Measurements from ENCODE around the gene SP7. TPM values are rescaled to one million over a fixed set of nuclear protein-coding genes. Genes with fewer than 3 reads are reported as not detected.

The SP7 gene
- total and polyA plus RNA-seq, 10 of the 15 experiments (the other 5 are each of a cell fraction or from before 2014, with no cell fraction given) = 0.05 to 0.11 TPM; not detected in 8

DNA sequence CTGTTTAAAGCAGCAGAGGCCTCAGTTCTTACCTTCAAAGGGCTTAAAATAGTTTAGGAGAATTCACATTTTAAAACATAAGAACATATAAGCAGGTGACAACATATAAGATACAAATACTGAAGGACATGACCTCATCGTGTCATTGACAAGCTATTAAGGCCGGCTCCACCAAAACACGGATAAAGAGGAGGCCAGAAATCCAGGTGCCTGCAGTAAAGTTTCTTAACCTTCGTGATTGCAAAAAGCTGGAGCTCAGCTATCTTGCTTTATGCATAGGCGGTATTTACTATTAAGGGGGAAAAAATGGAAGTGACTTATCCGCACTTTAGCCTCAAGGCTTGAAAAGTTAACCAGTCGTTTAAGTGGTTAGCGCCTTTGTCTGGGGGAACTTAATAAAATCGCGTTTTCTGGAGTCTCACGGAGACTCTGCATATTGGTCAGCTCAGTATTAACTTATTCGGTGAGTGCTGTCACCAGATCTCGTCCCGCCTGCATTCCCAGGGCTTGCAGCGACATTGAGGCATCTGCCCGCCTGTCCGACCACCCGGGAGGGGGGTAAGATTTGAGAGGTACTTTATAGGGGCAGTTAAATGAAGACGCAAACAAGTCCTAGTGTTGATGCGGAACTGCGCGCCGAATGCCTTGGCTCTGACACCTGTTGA, 42.7 kb upstream of the SP7 start (continued):
- TF ChIP-seq NFYA (IDR thresholded peaks at IDR 0.05; ENCODE audit: borderline replicate concordance, low read depth, low read length) = no peak
- no peak for TF ChIP-seq TCF7 (IDR thresholded peaks at IDR 0.05; ENCODE audit: borderline replicate concordance)
- peak in 1 of 2 experiments; percentile 6; a peak in 1 of 4 replicates for TF ChIP-seq IKZF2 (IDR thresholded peaks at IDR 0.05)
- TF ChIP-seq SMAD1 (IDR thresholded peaks at IDR 0.05; ENCODE audit: low read depth, partially characterized antibody) = peak; percentile 91
- TF ChIP-seq, protein P1, sequence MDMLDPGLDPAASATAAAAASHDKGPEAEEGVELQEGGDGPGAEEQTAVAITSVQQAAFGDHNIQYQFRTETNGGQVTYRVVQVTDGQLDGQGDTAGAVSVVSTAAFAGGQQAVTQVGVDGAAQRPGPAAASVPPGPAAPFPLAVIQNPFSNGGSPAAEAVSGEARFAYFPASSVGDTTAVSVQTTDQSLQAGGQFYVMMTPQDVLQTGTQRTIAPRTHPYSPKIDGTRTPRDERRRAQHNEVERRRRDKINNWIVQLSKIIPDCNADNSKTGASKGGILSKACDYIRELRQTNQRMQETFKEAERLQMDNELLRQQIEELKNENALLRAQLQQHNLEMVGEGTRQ (IDR thresholded peaks at IDR 0.05; ENCODE audit: borderline replicate concordance, low read depth, low read length) = no peak
- TF ChIP-seq GABPA (IDR thresholded peaks at IDR 0.05; ENCODE audit: low read depth) = no peak
- TF ChIP-seq MTA3 (IDR thresholded peaks at IDR 0.05; ENCODE audit: borderline replicate concordance, low read length) = 0 out of 2 replicates have a peak, but pooled peaks have one; percentile 23
- no peak for TF ChIP-seq MXI1 (IDR thresholded peaks at IDR 0.05; ENCODE audit: low read depth, low read length)
- TF ChIP-seq, protein P2, sequence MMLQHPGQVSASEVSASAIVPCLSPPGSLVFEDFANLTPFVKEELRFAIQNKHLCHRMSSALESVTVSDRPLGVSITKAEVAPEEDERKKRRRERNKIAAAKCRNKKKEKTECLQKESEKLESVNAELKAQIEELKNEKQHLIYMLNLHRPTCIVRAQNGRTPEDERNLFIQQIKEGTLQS (IDR thresholded peaks at IDR 0.05; ENCODE audit: borderline replicate concordance, extremely low read depth, low read depth, low read length) = no peak
- TF ChIP-seq TCF3 (IDR thresholded peaks at IDR 0.05; ENCODE audit: borderline replicate concordance, insufficient read depth, low read depth, low read length) = no peak
- no peak for TF ChIP-seq ZBTB11 (CRISPR knock-in tag; IDR thresholded peaks at IDR 0.05)
- 0 out of 2 replicates have a peak, but pooled peaks have one; percentile 72 for TF ChIP-seq ZNF207 (IDR thresholded peaks at IDR 0.05; ENCODE audit: borderline replicate concordance)
- TF ChIP-seq ZNF384 (IDR thresholded peaks at IDR 0.05; ENCODE audit: borderline replicate concordance, low read depth, low read length) = no peak
- TF ChIP-seq HDAC6 (IDR thresholded peaks at IDR 0.05; ENCODE audit: unreplicated experiment) = no peak
- TF ChIP-seq FOXM1 (IDR thresholded peaks at IDR 0.05; ENCODE audit: low read depth, low read length) = no peak
- peak; percentile 54; the same call in 1 of the 2 replicates for TF ChIP-seq SMARCA5 (IDR thresholded peaks at IDR 0.05)
- TF ChIP-seq NRF1 (conservative IDR thresholded peaks at IDR 0.05; ENCODE audit: low read depth, low read length) = no peak
- TF ChIP-seq JUND (IDR thresholded peaks at IDR 0.05; ENCODE audit: low read depth, low read length) = no peak
- no peak for TF ChIP-seq WRNIP1 (IDR thresholded peaks at IDR 0.05; ENCODE audit: borderline replicate concordance, low read depth, low read length)
- no peak for TF ChIP-seq ETV6 (conservative IDR thresholded peaks at IDR 0.05 in 1 of 2, IDR thresholded peaks at IDR 0.05 in 1 of 2; ENCODE audit: borderline replicate concordance in 1 of 2, low read depth in 1 of 2)
- TF ChIP-seq POLR2A (IDR thresholded peaks at IDR 0.05; ENCODE audit: low read depth, low read length) = no peak
- no peak for TF ChIP-seq STAT3 (IDR thresholded peaks at IDR 0.05; ENCODE audit: low read depth, low read length)
- TF ChIP-seq, protein P3, sequence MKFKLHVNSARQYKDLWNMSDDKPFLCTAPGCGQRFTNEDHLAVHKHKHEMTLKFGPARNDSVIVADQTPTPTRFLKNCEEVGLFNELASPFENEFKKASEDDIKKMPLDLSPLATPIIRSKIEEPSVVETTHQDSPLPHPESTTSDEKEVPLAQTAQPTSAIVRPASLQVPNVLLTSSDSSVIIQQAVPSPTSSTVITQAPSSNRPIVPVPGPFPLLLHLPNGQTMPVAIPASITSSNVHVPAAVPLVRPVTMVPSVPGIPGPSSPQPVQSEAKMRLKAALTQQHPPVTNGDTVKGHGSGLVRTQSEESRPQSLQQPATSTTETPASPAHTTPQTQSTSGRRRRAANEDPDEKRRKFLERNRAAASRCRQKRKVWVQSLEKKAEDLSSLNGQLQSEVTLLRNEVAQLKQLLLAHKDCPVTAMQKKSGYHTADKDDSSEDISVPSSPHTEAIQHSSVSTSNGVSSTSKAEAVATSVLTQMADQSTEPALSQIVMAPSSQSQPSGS (IDR thresholded peaks at IDR 0.05; ENCODE audit: low read length) = no peak
